IMR-90 (cell line): Measurements from ENCODE around the gene COX4I1. TPM values are rescaled to one million over a fixed set of nuclear protein-coding genes. Genes with fewer than 3 reads are reported as not detected.

Source experiments
- ATAC-seq: fragments of 200-7000 bp; cut with Tn5 transposase; 2 replicates; pipeline ENCODE4 v1.9.1; 2020; ENCODE audit warnings: low read depth, mild to moderate bottlenecking, moderate library complexity
- BruUV-seq: library from RNA; stranded (reverse); fragments of 400-500 nt; replicated peaks from 2 replicates; lab custom pipeline; 2021; lab: Mats Ljungman, UMichigan
- CTCF ChIA-PET: fragments of 300-600 bp; formaldehyde crosslinking; extraction: SDS; loops from one replicate; lab custom pipeline; 2021; ENCODE audit warnings: antibody characterized with exemption; lab: Yijun Ruan, JAX
- POLR2A ChIA-PET: fragments of 300-600 bp; sonication (Branson Sonifier 250); formaldehyde crosslinking; loops from one replicate; lab custom pipeline; 2022; ENCODE audit warnings: antibody characterized with exemption; ENCODE audit not compliant: unreplicated experiment; lab: Charles Lee
- DNase-seq: peaks from one replicate; pipeline ENCODE4 v3.0.0; 2013
- H2AFZ ChIP-seq: replicated peaks from 2 replicates; pipeline ENCODE3; 2013; ENCODE audit warnings: low read length, mild to moderate bottlenecking; ENCODE audit not compliant: poor library complexity
- H2AK5ac ChIP-seq: 2 replicates; pipeline ENCODE4 v1.6.1; 2013; ENCODE audit warnings: low read depth, low read length, inconsistent platforms
- H2AK9ac ChIP-seq: replicated peaks from 2 replicates; pipeline ENCODE3; 2013; ENCODE audit warnings: mild to moderate bottlenecking, low read depth, low read length, moderate library complexity; ENCODE audit not compliant: poor library complexity
- H2BK120ac ChIP-seq: 2 replicates; pipeline ENCODE4 v1.6.1; 2013; ENCODE audit warnings: low read depth, low read length, inconsistent platforms
- H2BK15ac ChIP-seq: 3 replicates; pipeline ENCODE4 v1.6.1; 2013; ENCODE audit warnings: low read depth, low read length, inconsistent platforms
- H2BK20ac ChIP-seq: 2 replicates; pipeline ENCODE4 v1.6.1; 2013; ENCODE audit warnings: low read depth, mild to moderate bottlenecking, inconsistent platforms, low read length, moderate library complexity
- H2BK5ac ChIP-seq: 2 replicates; pipeline ENCODE4 v1.6.1; 2013; ENCODE audit warnings: mild to moderate bottlenecking, low read depth, low read length, inconsistent platforms; ENCODE audit not compliant: poor library complexity, severe bottlenecking
- H3K14ac ChIP-seq: replicated peaks from 2 replicates; pipeline ENCODE4 v1.6.1; 2013; ENCODE audit warnings: low read depth, low read length, inconsistent platforms
- H3K18ac ChIP-seq: 2 replicates; pipeline ENCODE4 v1.6.1; 2013; ENCODE audit warnings: low read depth, low read length, control low read depth
- H3K23ac ChIP-seq: 2 replicates; pipeline ENCODE4 v1.6.1; 2013; ENCODE audit warnings: low read depth, low read length, inconsistent platforms
- H3K27ac ChIP-seq: 2 replicates; pipeline ENCODE4 v1.5.1; 2013; ENCODE audit warnings: mild to moderate bottlenecking, control low read depth, low read length; ENCODE audit not compliant: insufficient read depth
- H3K27me3 ChIP-seq: 2 replicates; pipeline ENCODE4 v1.6.1; 2013; ENCODE audit warnings: low read length; ENCODE audit not compliant: control insufficient read depth, insufficient read depth
- H3K36me3 ChIP-seq: 2 replicates; pipeline ENCODE4 v1.6.1; 2013; ENCODE audit warnings: low read length, mixed read lengths; ENCODE audit not compliant: control insufficient read depth, insufficient read depth
- H3K4ac ChIP-seq: 2 replicates; pipeline ENCODE4 v1.6.1; 2013; ENCODE audit warnings: low read depth, low read length, inconsistent platforms
- H3K4me1 ChIP-seq: 2 replicates; pipeline ENCODE4 v1.6.1; 2013; ENCODE audit warnings: low read length, mixed read lengths; ENCODE audit not compliant: control insufficient read depth, insufficient read depth
- H3K4me2 ChIP-seq: 2 replicates; pipeline ENCODE4 v1.6.1; 2013; ENCODE audit warnings: low read depth, mild to moderate bottlenecking, control low read depth, low read length, moderate library complexity
- H3K4me3 ChIP-seq: 2 replicates; pipeline ENCODE4 v1.5.1; 2013; ENCODE audit warnings: low read depth, mild to moderate bottlenecking, control low read depth, low read length, moderate library complexity; ENCODE audit not compliant: insufficient read depth
- H3K56ac ChIP-seq: 2 replicates; pipeline ENCODE4 v1.6.1; 2013; ENCODE audit warnings: low read length, inconsistent platforms; ENCODE audit not compliant: insufficient read depth; ENCODE audit errors: extremely low read depth
- H3K79me1 ChIP-seq, 2 experiments: 2 replicates each; pipeline ENCODE4 v1.6.1; 2013; ENCODE audit warnings: low read length in 2 of 2, inconsistent platforms in 1 of 2, low read depth in 1 of 2
- H3K9ac ChIP-seq: 2 replicates; pipeline ENCODE4 v1.6.1; 2013; ENCODE audit warnings: low read depth, low read length, control low read depth
- H3K9me1 ChIP-seq: 2 replicates; pipeline ENCODE4 v1.6.1; 2013; ENCODE audit warnings: low read length, inconsistent platforms; ENCODE audit not compliant: insufficient read depth
- H3K9me3 ChIP-seq: 2 replicates; pipeline ENCODE4 v1.6.1; 2013; ENCODE audit warnings: low read length; ENCODE audit not compliant: control insufficient read depth, insufficient read depth
- H4K20me1 ChIP-seq: 2 replicates; pipeline ENCODE4 v1.6.1; 2013; ENCODE audit warnings: low read length, inconsistent platforms; ENCODE audit not compliant: insufficient read depth
- H4K5ac ChIP-seq: 2 replicates; pipeline ENCODE4 v1.6.1; 2013; ENCODE audit warnings: mild to moderate bottlenecking, low read depth, low read length, control low read depth
- H4K8ac ChIP-seq, 2 experiments: 2 replicates each; pipeline ENCODE4 v1.6.1; 2013; ENCODE audit warnings: low read depth in 2 of 2, low read length in 2 of 2, control low read depth in 1 of 2, inconsistent platforms in 1 of 2
- H4K91ac ChIP-seq: 2 replicates; pipeline ENCODE4 v1.6.1; 2013; ENCODE audit warnings: low read depth, low read length, inconsistent platforms; ENCODE audit not compliant: insufficient read depth
- BHLHE40 ChIP-seq: fragments of 150-350 bp; IDR thresholded peaks from 2 replicates; pipeline ENCODE4 v1.6.1; 2016; ENCODE audit warnings: mild to moderate bottlenecking, low read depth, low read length
- CEBPB ChIP-seq: IDR thresholded peaks from 2 replicates; pipeline ENCODE4 v1.6.1; 2012; ENCODE audit warnings: low read depth, low read length, improper control_type of control experiment
- CTCF ChIP-seq: conservative IDR thresholded peaks from 2 replicates; pipeline ENCODE4 v1.5.1; 2012; ENCODE audit warnings: mild to moderate bottlenecking, low read depth, low read length, improper control_type of control experiment
- ELK1 ChIP-seq: fragments of 150-350 bp; IDR thresholded peaks from 2 replicates; pipeline ENCODE4 v1.6.1; 2016; ENCODE audit warnings: low read depth, mild to moderate bottlenecking, low read length, moderate library complexity, borderline replicate concordance
- FOS ChIP-seq: fragments of 150-350 bp; IDR thresholded peaks from 2 replicates; pipeline ENCODE4 v1.6.1; 2016; ENCODE audit warnings: low read depth, low read length
- MAFK ChIP-seq: IDR thresholded peaks from 2 replicates; pipeline ENCODE4 v1.6.1; 2012; ENCODE audit warnings: low read depth, low read length, improper control_type of control experiment
- MAZ ChIP-seq: IDR thresholded peaks from 2 replicates; pipeline ENCODE4 v1.6.1; 2012; ENCODE audit warnings: low read depth, mild to moderate bottlenecking, low read length, improper control_type of control experiment, moderate library complexity, borderline replicate concordance
- MXI1 ChIP-seq: IDR thresholded peaks from 2 replicates; pipeline ENCODE4 v1.6.1; 2012; ENCODE audit warnings: low read depth, mild to moderate bottlenecking, low read length, moderate library complexity, borderline replicate concordance
- NFE2L2 ChIP-seq: fragments of 150-350 bp; IDR thresholded peaks from 2 replicates; pipeline ENCODE4 v1.6.1; 2016; ENCODE audit warnings: low read depth, mild to moderate bottlenecking, low read length
- POLR2A ChIP-seq: IDR thresholded peaks from 2 replicates; pipeline ENCODE4 v1.6.1; 2012; ENCODE audit warnings: mild to moderate bottlenecking, low read depth, low read length
- RAD21 ChIP-seq: IDR thresholded peaks from 2 replicates; pipeline ENCODE4 v1.6.1; 2012; ENCODE audit warnings: low read length, improper control_type of control experiment
- RCOR1 ChIP-seq: IDR thresholded peaks from 2 replicates; pipeline ENCODE4 v1.6.1; 2012; ENCODE audit warnings: mild to moderate bottlenecking, low read length, improper control_type of control experiment; ENCODE audit not compliant: insufficient replicate concordance
- USF2 ChIP-seq: fragments of 150-350 bp; IDR thresholded peaks from 2 replicates; pipeline ENCODE4 v1.6.1; 2017; ENCODE audit warnings: mild to moderate bottlenecking, antibody characterized with exemption, low read length, low read depth
- WGBS, 2 experiments: methylation state at CpG; one replicate each; pipeline versions ENCODE4 v1.1.5 to v1.1.7; 2013; ENCODE audit warnings: missing lambda C conversion rate in 2 of 2; ENCODE audit not compliant: insufficient read length in 1 of 2; ENCODE audit errors: extremely low coverage in 2 of 2; 5-methylcytosine and 5-hydroxymethylcytosine counted together
- dilution Hi-C: fragments of 300-500 bp; cut with HindIII; formaldehyde crosslinking; loops from one replicate; pipeline ENCODE4 v1.14.3; 2018; ENCODE audit warnings: low sequenced_read_pairs; ENCODE audit not compliant: unreplicated experiment
- in situ Hi-C: fragments of 300-500 bp; cut with MboI; formaldehyde crosslinking; loops from 3 replicates; pipeline ENCODE4 v1.14.3; 2019; ENCODE audit warnings: low sequenced_read_pairs, inconsistent platforms, mixed read lengths
- intact Hi-C: fragments of 100-400 bp; cut with micrococcal nuclease; formaldehyde crosslinking; loops from 2 replicates; pipeline ENCODE4 v1.10.0; 2022
- polyA plus RNA-seq, 3 experiments: library from polyadenylated mRNA; depleted of rRNA; stranded (reverse); fragments of >200 nt; gene quantifications; 2 replicates each; pipeline ENCODE4 v1.2.3, GENCODE V29; 2012; ENCODE audit warnings: low replicate concordance in 1 of 3
- total RNA-seq: library from RNA; depleted of rRNA; stranded (reverse); fragments of >200 nt; gene quantifications from 2 replicates; pipeline ENCODE4 v1.2.3, GENCODE V29; 2012

The COX4I1 gene
- total and polyA plus RNA-seq, 2 of the 4 experiments (the other 2 are of a cell fraction): 397 to 700 TPM

- Histone ChIP-seq H2BK15ac (no peak overlapping the region), H3K4ac (no peak overlapping the region), H3K18ac (no peak overlapping the region), H2AK9ac (no peak overlapping the region), H3K4me1 (peaks cover 3% of the 10 kb centered on the region; the same call in 1 of the 2 replicates), H2BK20ac (no peak overlapping the region), H2AFZ (no peak overlapping the region), H2BK120ac (no peak overlapping the region), H3K4me2 (no peak overlapping the region), H2BK5ac (no peak overlapping the region), H3K23ac (no peak overlapping the region), H3K56ac (no peak overlapping the region), H3K4me3 (no peak overlapping the region), H3K9ac (no peak overlapping the region), H3K14ac (no peak overlapping the region), H4K8ac (no peak overlapping the region), H3K9me3 (no peaks in the 10 kb centered on the region), H3K27me3 (peaks cover 41% of the 10 kb centered on the region), H3K9me1 (0 out of 2 replicates have a peak, but pooled peaks cover 6% of the 10 kb centered on the region), H3K36me3 (no peaks in the 10 kb centered on the region), H3K79me1 (no peaks in the 10 kb centered on the region), H2AK5ac (no peak overlapping the region), H4K91ac (no peak overlapping the region), H4K5ac (no peak overlapping the region), H3K27ac (no peak overlapping the region), H4K20me1 (no peaks in the 10 kb centered on the region)
- ChIA-PET POLR2A (no interaction called here), CTCF (interaction anchor here (0.6 kb wide), 1 partner anchor 612 kb away, joined by 3 read pairs; no protein-coding TSS in a partner anchor)
- in situ Hi-C loops (loop anchor here (5.0 to 25.0 kb wide), 4 partner anchors 160 to 693 kb away; no protein-coding TSS in a partner anchor), intact Hi-C loops (loop anchor here (5.0 kb wide), 1 partner anchor 398 kb away; no protein-coding TSS in a partner anchor), dilution Hi-C loops (no loop called here)
- DNase-seq (no peak), ATAC-seq (no peak)
- 79% methylated on average over 15 of the region's 20 CpGs; no CpG with 5 or more reads in 1 of the 2 experiments for WGBS, 2 experiments
- no TSS peak for BruUV-seq
- TF ChIP-seq RCOR1: no peak
- TF ChIP-seq USF2: no peak
- no peak for TF ChIP-seq CEBPB
- no peak for TF ChIP-seq CTCF
- no peak for TF ChIP-seq MAFK
- no peak for TF ChIP-seq ELK1
- TF ChIP-seq NFE2L2: no peak
- no peak for TF ChIP-seq BHLHE40
- TF ChIP-seq MXI1: no peak
- TF ChIP-seq MAZ: no peak
- TF ChIP-seq POLR2A: no peak
- no peak for TF ChIP-seq RAD21
- TF ChIP-seq FOS: no peak
These were observed 25.0 kb downstream of the COX4I1 start for GRCh38 chr16:85824161-85825135.
